ENCODE measurements around the gene SKAP2. TPM values are rescaled to one million over a fixed set of nuclear protein-coding genes. Genes with fewer than 3 reads are reported as not detected.

Gene SKAP2
- total RNA-seq, 2 experiments from 2014 or later: 7.8 to 10.4 TPM

DNA sequence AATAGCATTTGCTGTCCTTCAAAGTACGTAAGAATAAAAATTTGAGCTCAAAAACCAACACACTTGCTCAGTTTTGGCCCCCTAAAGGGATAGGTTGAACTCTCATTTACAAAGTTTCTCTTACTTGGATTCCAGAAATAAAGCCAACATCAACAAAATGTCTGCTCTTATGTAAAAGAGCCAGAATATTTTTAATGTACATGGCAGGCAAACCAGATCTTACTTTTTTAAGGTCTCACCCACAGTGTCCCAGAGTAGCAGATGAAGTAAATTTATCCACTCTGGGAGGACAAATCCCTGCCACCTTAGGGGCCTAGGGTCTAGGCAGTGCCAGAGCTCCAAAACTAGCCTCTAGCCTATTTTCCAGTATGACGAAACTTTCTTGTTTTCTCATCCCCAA lies 159.6 kb downstream of the SKAP2 start:
- H3K36me3 Mint-ChIP-seq (ENCODE audit: low read depth): no peaks in the 10 kb centered on the region
- ChIA-PET POLR2A (no interaction called here), CTCF (interaction anchor here (0.7 kb wide), 1 partner anchor 13 kb away, joined by 4 read pairs; no protein-coding TSS in a partner anchor)
- H3K27me3 Mint-ChIP-seq: peaks cover 4% of the 10 kb centered on the region
- H3K4me3 Mint-ChIP-seq: no peak overlapping the region
- no peak for ATAC-seq
- H3K27ac Mint-ChIP-seq: no peak overlapping the region
- intact Hi-C loops (cut with DNase I, micrococcal nuclease): no loop called here
- no peaks in the 10 kb centered on the region for H3K4me1 Mint-ChIP-seq
- H3K9me3 Mint-ChIP-seq (ENCODE audit: low read depth): no peaks in the 10 kb centered on the region
- DNase-seq: no peak

GRCh38 chr7:26704036-26704435 lies 160.4 kb downstream of the SKAP2 start:
- Mint-ChIP-seq H3K36me3 (ENCODE audit: low read depth) (no peaks in the 10 kb centered on the region), H3K27ac (no peak overlapping the region), H3K9me3 (ENCODE audit: low read depth) (no peaks in the 10 kb centered on the region), H3K4me3 (no peak overlapping the region), H3K4me1 (no peaks in the 10 kb centered on the region), H3K27me3 (peaks cover 4% of the 10 kb centered on the region)
- intact Hi-C loops (cut with DNase I, micrococcal nuclease): no loop called here
- ATAC-seq (no peak), DNase-seq (no peak)
- CTCF ChIA-PET: interaction anchor here (1.1 kb wide), 1 partner anchor 23 kb away, joined by 3 read pairs; no protein-coding TSS in a partner anchor
- POLR2A ChIA-PET: no interaction called here

DNA sequence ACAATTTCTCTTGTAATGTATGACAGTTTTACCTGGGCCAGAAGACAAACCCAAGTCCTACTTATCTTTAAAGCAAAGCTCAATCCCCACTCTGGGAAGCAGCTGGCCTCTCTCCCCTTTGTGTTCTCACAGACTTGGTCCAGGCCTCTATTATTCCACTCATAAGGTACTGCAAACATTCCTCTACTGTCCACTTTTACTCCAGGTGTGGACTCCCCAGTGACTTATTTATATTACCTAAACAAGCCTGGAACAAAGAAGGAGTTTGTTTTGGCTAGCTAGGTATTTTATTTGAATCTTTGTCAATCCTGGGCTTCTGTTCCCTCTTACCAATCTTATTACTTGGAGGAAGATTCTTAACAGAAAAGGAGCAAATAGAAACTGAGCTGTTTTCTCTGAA lies 163.5 kb downstream of the SKAP2 start:
- Mint-ChIP-seq H3K27ac (no peak overlapping the region), H3K27me3 (peaks cover 6% of the 10 kb centered on the region), H3K4me3 (no peak overlapping the region), H3K36me3 (ENCODE audit: low read depth) (no peaks in the 10 kb centered on the region), H3K9me3 (ENCODE audit: low read depth) (no peaks in the 10 kb centered on the region), H3K4me1 (no peaks in the 10 kb centered on the region)
- intact Hi-C loops (cut with DNase I, micrococcal nuclease): no loop called here
- CTCF ChIA-PET: interaction anchor here (1.2 to 5.0 kb wide), 2 partner anchors 17 to 19 kb away, joined by 4 to 29 read pairs; no protein-coding TSS in a partner anchor
- POLR2A ChIA-PET: no interaction called here
- DNase-seq (no peak), ATAC-seq (no peak)

- no peak overlapping the region for H3K27ac Mint-ChIP-seq
- CTCF ChIA-PET: interaction anchor here (1.2 to 5.0 kb wide), 2 partner anchors 16 to 19 kb away, joined by 4 to 29 read pairs; no protein-coding TSS in a partner anchor
- H3K36me3 Mint-ChIP-seq (ENCODE audit: low read depth): no peaks in the 10 kb centered on the region
Measured at GRCh38 chr7:26700386-26700785, 164.0 kb downstream of the SKAP2 start.

DNA sequence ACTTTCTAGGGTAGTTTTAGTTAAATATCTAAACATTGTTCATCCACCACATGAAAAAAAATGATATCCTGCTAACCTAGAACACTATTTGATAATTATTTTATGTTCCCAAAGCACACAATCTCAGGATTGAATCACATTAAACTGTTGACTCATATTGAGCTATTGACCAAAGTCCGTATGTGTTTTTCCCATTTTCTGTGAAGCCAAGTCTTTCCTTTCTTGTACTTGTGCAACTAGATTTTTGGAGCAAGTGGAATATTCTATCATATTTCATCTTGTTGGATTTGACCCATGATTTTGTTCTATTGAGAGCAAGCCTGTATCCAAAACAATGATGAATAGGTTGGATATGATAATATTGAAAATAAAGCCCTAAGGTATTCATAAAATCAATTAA lies 164.6 kb downstream of the SKAP2 start:
- Mint-ChIP-seq H3K9me3 (ENCODE audit: low read depth) (no peaks in the 10 kb centered on the region), H3K36me3 (ENCODE audit: low read depth) (no peaks in the 10 kb centered on the region), H3K27me3 (peaks cover 8% of the 10 kb centered on the region), H3K4me1 (no peaks in the 10 kb centered on the region), H3K27ac (no peak overlapping the region), H3K4me3 (no peak overlapping the region)
- POLR2A ChIA-PET: no interaction called here
- intact Hi-C loops (cut with DNase I, micrococcal nuclease): no loop called here
- CTCF ChIA-PET: interaction anchor here (1.2 to 5.0 kb wide), 3 partner anchors 13 to 18 kb away, joined by 4 to 29 read pairs (median 14); no protein-coding TSS in a partner anchor
- no peak for ATAC-seq
- DNase-seq: no peak

More at GRCh38 chr7:26700386-26700785, 164.0 kb downstream of the SKAP2 start:
- intact Hi-C loops (cut with DNase I, micrococcal nuclease): no loop called here
- DNase-seq (no peak), ATAC-seq (no peak)
- Mint-ChIP-seq H3K4me3 (no peak overlapping the region), H3K4me1 (no peaks in the 10 kb centered on the region), H3K9me3 (ENCODE audit: low read depth) (no peaks in the 10 kb centered on the region), H3K27me3 (peaks cover 6% of the 10 kb centered on the region)
- POLR2A ChIA-PET: no interaction called here

DNA sequence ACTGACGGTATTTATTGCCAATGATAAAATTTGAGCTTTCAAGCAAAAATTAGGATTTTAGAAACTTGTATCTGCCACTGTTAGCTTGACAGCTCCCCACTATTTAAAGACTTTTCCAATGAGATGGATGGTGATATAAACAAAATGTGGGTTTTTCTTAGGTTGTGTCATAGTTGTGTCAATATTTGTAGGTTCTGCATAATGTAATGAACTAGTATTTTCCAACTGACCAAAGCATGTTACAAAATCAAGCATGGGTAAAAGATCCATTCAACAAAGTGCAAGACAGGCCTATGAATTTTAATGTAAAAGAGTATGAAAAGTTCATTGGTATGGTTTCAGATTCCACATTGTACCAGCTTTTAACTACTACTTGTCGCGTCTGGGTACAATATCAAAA lies 165.6 kb downstream of the SKAP2 start:
- H3K4me1 Mint-ChIP-seq: no peaks in the 10 kb centered on the region
- peaks cover 8% of the 10 kb centered on the region for H3K27me3 Mint-ChIP-seq
- CTCF ChIA-PET: interaction anchor here (0.6 to 5.0 kb wide), 6 partner anchors 9 to 801 kb away, joined by 3 to 29 read pairs (median 4); no protein-coding TSS in a partner anchor
- H3K27ac Mint-ChIP-seq: no peak overlapping the region
- no peaks in the 10 kb centered on the region for H3K9me3 Mint-ChIP-seq (ENCODE audit: low read depth)
- H3K4me3 Mint-ChIP-seq: no peak overlapping the region
- DNase-seq: no peak
- intact Hi-C loops (cut with DNase I, micrococcal nuclease): no loop called here
- H3K36me3 Mint-ChIP-seq (ENCODE audit: low read depth): no peaks in the 10 kb centered on the region
- no peak for ATAC-seq
- POLR2A ChIA-PET: no interaction called here

DNA sequence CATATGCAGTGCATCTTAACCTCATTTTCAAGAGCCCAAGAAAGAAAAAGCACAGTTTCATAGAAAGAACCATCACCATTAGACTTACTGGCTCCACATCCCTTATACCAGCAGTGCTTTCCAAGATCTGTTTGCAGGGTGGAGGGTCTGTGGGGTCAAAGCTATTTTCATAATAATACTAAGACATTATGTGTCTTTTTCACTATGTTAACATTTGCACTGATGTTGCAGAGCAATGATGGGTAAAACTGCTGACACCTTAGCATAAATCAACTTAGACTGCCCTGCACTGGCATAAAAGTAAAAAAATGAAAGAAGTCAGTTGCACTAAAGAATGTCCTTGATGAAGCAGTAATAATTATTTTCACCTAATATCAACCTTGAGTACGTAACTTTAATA lies 166.2 kb downstream of the SKAP2 start:
- Mint-ChIP-seq H3K4me3 (no peak overlapping the region), H3K27me3 (peaks cover 8% of the 10 kb centered on the region), H3K27ac (no peak overlapping the region), H3K9me3 (ENCODE audit: low read depth) (no peaks in the 10 kb centered on the region), H3K36me3 (ENCODE audit: low read depth) (no peaks in the 10 kb centered on the region), H3K4me1 (no peaks in the 10 kb centered on the region)
- ChIA-PET CTCF (interaction anchor here (0.8 to 5.0 kb wide), 6 partner anchors 8 to 22 kb away, joined by 3 to 29 read pairs (median 4); no protein-coding TSS in a partner anchor), POLR2A (no interaction called here)
- ATAC-seq (no peak), DNase-seq (no peak)
- intact Hi-C loops (cut with DNase I, micrococcal nuclease): no loop called here

DNA sequence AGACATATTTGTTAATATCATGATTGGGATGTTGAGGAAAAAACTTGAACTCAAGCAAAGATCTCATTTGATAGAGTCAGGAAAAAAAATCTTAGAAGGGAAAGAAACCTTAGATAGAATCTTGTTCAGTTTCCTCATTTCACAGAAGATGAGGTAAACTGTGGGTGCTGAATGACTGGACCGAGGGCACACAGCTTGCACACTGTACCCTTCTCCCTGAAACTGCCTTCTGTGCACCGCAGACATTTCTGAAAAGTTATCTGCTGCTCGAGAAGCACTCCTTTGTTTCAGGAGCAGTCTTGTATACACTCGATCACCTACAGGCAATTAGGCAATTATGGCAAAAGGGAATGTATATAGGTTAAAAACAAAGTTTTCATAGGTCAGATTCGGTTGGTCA lies 167.4 kb downstream of the SKAP2 start:
- Mint-ChIP-seq H3K27me3 (peaks cover 4% of the 10 kb centered on the region), H3K4me3 (no peak overlapping the region), H3K9me3 (ENCODE audit: low read depth) (no peaks in the 10 kb centered on the region), H3K4me1 (no peaks in the 10 kb centered on the region), H3K36me3 (ENCODE audit: low read depth) (no peaks in the 10 kb centered on the region), H3K27ac (no peak overlapping the region)
- ATAC-seq (no peak), DNase-seq (no peak)
- intact Hi-C loops (cut with DNase I, micrococcal nuclease): no loop called here
- CTCF ChIA-PET: interaction anchor here (0.6 to 5.0 kb wide), 4 partner anchors 8 to 366 kb away, joined by 3 to 29 read pairs (median 10); no protein-coding TSS in a partner anchor
- POLR2A ChIA-PET: interaction anchor here (0.7 kb wide), 1 partner anchor 327 kb away, joined by 4 read pairs; no protein-coding TSS in a partner anchor

- ATAC-seq: no peak
- no peak for DNase-seq
- Mint-ChIP-seq H3K27me3 (peaks cover 7% of the 10 kb centered on the region), H3K27ac (no peak overlapping the region), H3K9me3 (ENCODE audit: low read depth) (no peaks in the 10 kb centered on the region), H3K4me1 (no peaks in the 10 kb centered on the region), H3K4me3 (no peak overlapping the region), H3K36me3 (ENCODE audit: low read depth) (no peaks in the 10 kb centered on the region)
- ChIA-PET CTCF (interaction anchor here (1.1 to 1.9 kb wide), 2 partner anchors 9 to 466 kb away, joined by 3 to 7 read pairs; no protein-coding TSS in a partner anchor), POLR2A (no interaction called here)
- intact Hi-C loops (cut with DNase I, micrococcal nuclease): no loop called here
Measured at GRCh38 chr7:26696161-26696560, 168.2 kb downstream of the SKAP2 start.

DNA sequence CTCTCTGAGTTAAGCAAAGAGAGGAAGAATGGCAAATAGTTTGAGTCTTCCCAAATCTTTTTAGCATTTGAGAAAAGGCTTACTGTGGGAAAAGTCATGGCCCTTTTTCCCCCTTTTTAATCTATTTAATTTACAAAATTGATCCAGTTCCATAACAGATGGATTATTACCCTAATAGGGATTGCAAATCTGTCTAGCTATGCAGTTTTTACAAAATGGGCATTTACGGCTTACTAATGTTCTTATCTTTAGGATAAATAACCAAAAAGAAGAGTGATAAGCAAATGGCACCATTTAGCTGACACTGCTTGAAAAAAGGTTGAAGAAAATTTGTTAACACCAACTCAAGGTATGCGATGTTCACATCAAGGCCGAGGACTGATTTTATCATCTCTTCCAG lies 169.7 kb downstream of the SKAP2 start:
- CTCF ChIA-PET: interaction anchor here (0.9 to 1.9 kb wide), 4 partner anchors 8 to 466 kb away, joined by 3 to 7 read pairs (median 4); no protein-coding TSS in a partner anchor

GRCh38 chr7:26694141-26694540 lies 170.2 kb downstream of the SKAP2 start:
- ChIA-PET CTCF (interaction anchor here (1.0 kb wide), 2 partner anchors 163 to 465 kb away, joined by 3 to 5 read pairs; no protein-coding TSS in a partner anchor), POLR2A (interaction anchor here (0.6 kb wide), 1 partner anchor 920 kb away, joined by 3 read pairs; no protein-coding TSS in a partner anchor)
- intact Hi-C loops (cut with DNase I, micrococcal nuclease): no loop called here
- H3K4me3 Mint-ChIP-seq: no peak overlapping the region
- DNase-seq (no peak), ATAC-seq (no peak)
- H3K9me3 Mint-ChIP-seq (ENCODE audit: low read depth): no peaks in the 10 kb centered on the region
- H3K27ac Mint-ChIP-seq: no peak overlapping the region
- no peaks in the 10 kb centered on the region for H3K36me3 Mint-ChIP-seq (ENCODE audit: low read depth)
- H3K4me1 Mint-ChIP-seq: no peaks in the 10 kb centered on the region
- H3K27me3 Mint-ChIP-seq: peaks cover 7% of the 10 kb centered on the region

More for the DNA sequence above, 169.7 kb downstream of the SKAP2 start:
- no peaks in the 10 kb centered on the region for H3K4me1 Mint-ChIP-seq
- no peak overlapping the region for H3K4me3 Mint-ChIP-seq
- no peaks in the 10 kb centered on the region for H3K9me3 Mint-ChIP-seq (ENCODE audit: low read depth)
- ATAC-seq: no peak
- DNase-seq: no peak
- no peak overlapping the region for H3K27ac Mint-ChIP-seq
- H3K27me3 Mint-ChIP-seq: peaks cover 7% of the 10 kb centered on the region
- POLR2A ChIA-PET: interaction anchor here (0.6 kb wide), 1 partner anchor 919 kb away, joined by 3 read pairs; no protein-coding TSS in a partner anchor
- no peaks in the 10 kb centered on the region for H3K36me3 Mint-ChIP-seq (ENCODE audit: low read depth)
- intact Hi-C loops (cut with DNase I, micrococcal nuclease): no loop called here

- Mint-ChIP-seq H3K9me3 (ENCODE audit: low read depth) (no peaks in the 10 kb centered on the region), H3K27me3 (peaks cover 13% of the 10 kb centered on the region), H3K4me1 (no peaks in the 10 kb centered on the region), H3K27ac (no peak overlapping the region), H3K4me3 (no peak overlapping the region), H3K36me3 (ENCODE audit: low read depth) (no peaks in the 10 kb centered on the region)
- DNase-seq (no peak), ATAC-seq (no peak)
- intact Hi-C loops (cut with DNase I, micrococcal nuclease): no loop called here
- ChIA-PET POLR2A (no interaction called here), CTCF (interaction anchor here (0.8 to 1.1 kb wide), 3 partner anchors 13 to 487 kb away, joined by 3 to 4 read pairs (median 3); no protein-coding TSS in a partner anchor)
Measured at GRCh38 chr7:26691886-26692285, 172.5 kb downstream of the SKAP2 start.

Data from activated CD4-positive, alpha-beta T cell treated with anti-CD3 and anti-CD28 coated beads for 36 hours (primary cell).